Activated CD8-positive, alpha-beta memory T cell treated with anti-CD3 and anti-CD28 coated beads for 48 hours (primary cell): ENCODE data around the gene WFDC1.

ENCODE experiments used
- DNase-seq, 3 experiments: peaks; one replicate each; pipeline ENCODE4 v3.0.0-alpha.2; 2020; ENCODE audit warnings: low read depth in 2 of 3, low spot score in 2 of 3

Gene WFDC1, protein sequence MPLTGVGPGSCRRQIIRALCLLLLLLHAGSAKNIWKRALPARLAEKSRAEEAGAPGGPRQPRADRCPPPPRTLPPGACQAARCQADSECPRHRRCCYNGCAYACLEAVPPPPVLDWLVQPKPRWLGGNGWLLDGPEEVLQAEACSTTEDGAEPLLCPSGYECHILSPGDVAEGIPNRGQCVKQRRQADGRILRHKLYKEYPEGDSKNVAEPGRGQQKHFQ

DNA sequence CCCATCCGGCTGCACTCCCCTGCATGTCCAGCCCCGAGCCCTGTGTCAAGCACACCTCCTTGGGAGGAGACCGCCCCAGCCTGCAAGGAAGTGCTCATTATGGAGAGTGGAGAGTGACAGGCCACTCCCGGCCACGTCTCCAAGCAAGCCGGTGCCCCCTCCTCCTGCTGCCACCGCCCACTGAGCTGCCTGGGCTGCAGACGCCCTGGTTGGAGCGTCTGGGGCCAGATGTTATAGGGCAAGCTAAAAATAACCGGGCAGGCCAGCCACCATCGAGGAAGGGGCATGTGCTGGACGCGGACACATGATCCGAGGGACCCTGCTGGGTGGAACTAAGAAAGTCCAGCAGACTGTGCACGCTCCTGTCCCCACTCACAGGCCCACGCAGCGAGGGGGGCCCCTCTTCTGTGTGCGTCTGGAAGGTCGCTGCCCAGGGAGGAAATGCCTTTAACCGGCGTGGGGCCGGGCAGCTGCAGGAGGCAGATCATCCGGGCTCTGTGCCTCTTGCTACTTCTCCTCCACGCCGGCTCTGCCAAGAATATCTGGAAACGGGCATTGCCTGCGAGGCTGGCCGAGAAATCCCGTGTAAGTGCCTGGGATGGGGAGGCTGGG, at the start of gene WFDC1:
Gene WFDC1 (plus strand): TSS at position 348 of the 612 bp plus-strand sequence. CDS start 94 bp downstream, at position 442.
- DNase-seq = no peak

DNA sequence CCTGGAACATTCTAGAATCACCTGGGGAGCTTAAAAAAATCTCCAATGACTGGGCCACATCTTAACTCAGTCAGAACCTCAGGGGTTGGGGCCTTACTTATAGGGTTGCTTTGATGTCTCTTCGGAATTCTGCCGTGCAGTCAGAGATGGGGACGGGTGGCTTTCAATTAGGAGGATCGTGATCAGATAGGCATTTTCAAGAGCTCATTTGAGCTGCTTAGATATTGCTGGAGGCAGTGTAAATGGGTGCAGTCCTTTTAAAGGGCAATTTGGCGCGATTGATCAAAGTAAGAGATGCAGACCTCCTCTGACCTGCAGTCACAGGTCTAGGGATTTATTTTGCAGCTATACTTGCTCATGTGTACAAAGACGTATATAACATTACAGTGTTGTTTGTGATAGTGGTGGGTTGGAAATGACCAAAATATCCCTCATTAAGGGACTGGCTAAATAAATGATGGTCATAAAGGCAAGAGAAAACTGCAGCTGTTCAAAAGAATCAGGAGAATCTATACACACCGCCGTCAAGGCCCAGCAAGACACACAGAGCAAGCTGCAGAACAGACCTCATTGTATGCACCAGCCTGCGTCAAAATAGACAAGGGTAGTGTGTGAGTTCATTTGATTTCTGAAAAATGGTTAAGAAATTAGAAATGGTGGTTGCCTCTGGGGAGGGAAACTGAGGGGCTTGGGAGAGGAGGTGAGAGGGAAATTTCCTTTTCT, 48.6 kb upstream of the WFDC1 start:
- DNase-seq = no peak

DNA sequence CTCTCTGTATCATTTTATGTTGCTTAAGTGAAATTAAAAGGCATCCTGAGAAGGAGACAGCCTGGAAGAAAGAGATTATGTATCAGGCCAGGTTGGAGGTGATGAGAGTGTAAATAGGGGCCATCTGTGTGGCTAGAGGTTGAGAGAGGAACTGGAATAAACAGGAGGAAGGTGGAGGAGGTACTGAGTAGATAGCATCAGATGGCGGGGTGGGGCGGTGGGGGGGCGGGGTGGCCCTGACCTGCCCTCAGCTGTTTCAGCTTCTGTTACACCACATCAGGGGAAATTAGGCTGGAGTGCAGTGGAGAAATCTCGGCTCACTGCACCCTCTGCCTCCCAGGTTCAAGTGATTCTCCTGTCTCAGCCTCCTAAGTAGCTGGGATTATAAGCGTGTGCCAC, 48.0 kb upstream of the WFDC1 start:
- DNase-seq = no peak

DNA sequence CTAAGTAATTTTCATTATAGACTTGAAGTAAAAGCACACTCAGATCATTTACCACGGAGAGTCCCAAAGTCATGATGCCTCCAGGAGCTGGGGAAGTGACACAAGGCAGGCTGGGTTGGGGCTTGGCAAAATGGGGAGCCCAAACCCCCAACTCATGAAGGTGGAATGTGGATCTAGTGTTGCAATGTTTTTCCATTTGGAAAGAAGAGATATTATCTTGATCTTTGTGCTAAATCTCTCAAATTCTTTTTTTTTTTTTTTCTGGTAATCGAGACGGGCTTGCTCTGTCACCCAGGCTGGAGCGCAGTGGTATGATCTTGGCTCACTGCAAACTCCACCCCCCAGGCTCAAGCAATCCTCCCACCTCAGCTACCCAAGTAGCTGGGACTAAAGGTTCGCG, 47.3 kb upstream of the WFDC1 start:
- no peak for DNase-seq

DNA sequence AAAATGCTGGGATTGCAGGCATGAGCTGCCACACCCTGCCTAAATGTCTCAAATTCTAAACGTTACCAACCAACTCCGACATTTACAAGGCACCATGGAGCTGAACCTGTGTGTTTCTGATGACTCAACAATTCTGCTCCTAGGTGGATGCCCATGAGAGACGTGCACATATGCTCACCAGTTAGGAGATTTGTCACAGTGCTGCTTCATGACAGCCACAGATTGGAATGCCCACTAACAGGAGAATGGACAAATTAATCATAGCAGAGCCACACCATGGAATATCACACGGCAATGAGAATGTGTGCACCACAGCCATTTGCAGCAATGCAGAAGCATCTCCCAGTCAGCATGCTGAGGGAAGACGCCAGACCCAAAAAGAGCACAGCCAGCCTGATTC, 46.8 kb upstream of the WFDC1 start:
- DNase-seq = no peak

DNA sequence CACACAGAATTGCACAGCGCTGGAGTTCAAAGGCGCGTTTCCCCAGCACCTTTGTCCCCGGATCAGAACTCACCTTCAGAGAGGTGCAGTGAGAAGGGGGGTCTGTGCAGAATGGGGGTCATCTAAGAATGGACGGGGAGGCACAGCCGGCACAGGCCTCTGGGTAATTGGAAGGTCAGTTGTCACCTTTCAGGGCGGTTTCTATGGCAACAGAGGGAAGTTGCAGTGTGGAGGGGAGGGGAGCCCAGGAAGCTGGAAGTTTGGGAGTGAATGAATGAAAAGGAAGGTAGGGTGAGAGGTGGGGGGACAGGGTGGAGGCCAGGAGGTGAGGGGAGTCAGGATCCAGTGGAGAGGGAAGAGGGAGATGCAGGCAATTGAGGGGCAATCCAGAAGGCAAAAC, 42.5 kb upstream of the WFDC1 start:
- DNase-seq = no peak

DNA sequence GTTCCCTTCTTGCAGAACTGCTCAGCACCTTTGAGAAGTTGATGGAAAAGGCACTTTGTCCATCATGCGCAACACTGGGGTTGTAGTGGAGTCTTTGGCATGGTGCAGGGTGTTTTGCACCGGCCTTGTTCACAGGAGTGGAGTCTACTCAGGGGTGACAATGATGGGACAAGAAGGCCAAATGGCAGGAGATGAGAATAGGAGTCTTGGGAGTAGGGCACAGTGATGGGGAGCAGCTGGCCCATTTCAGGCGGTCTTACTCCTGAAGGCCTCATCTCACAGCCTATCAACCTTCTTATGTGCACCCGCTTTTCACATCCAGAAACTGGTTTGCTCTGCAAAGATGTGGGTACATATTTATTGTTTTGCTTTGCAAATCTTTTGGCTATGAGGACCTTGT, 41.5 kb upstream of the WFDC1 start:
- DNase-seq = no peak

DNA sequence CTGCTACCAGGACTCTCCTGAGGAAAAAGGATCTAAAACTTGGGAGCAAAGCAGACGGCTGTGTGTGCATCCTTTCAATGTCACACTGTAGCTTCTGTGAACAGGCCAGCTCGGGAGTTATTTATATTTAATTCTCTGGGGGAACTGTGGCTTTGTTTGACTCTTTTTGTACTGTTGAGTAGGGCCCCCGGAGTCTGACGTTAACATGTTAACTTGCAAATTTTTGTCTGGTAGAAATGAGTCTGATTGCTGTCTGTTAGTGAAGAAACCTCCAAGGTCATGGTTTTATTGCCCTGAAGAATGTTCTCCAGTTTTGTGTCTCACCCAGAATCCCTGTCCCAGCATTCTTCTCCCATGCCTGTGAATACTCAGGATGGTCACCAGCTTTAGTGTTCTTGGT, 40.6 kb upstream of the WFDC1 start:
- no peak for DNase-seq

DNA sequence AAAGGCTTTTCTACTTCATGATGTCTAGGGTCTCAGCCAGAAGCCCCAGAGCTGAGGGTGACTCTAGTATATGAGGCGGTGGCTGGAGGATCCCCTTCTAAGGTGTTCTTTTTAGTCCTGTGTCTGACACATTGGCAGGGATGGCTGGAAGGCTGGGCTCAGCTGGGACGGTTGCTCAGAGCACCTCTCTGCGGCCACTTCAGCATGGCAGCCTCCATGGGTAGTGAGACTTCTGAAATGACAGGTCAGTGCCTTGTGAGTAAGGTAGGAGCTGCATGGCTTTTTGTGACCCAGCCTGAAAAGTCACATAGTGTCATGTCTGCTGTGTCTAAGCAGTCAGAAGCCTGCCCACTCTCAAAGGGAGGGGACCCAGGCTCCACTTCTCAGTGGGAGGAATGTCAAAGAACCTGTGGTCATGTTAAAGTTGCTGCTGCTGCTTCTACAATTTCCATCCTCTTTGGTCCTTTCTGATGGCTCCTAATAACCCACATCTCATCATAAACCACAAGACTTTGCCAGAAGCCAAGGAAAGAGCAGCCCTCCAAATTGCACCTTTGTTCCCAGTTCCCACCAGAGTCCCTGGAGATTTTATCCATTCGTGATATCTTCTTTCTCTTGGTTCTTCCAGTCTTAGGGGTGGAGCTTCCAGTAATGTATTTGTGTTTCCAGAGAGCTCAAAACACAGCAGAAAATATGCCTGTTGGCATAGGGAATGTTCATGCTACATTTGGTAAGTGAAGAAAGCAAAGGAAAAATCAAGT, 39.4 kb upstream of the WFDC1 start:
- DNase-seq = no peak

DNA sequence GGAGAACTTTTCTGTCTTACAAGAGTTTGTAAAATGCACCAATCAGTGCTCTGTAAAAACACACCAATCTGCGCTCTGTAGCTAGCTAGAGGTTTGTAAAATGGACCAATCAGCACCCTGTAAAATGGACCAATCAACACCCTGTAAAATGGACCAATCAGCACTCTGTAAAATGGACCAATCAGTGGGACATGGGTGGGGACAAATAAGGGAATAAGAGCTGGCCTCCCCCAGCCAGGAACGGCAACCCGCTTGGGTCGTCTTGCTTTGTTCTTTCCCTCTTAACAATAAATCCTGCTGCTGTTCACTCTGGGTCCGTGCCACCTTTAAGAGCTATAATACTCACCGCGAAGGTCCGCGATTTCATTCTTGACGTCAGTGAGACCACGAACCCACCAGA, 36.4 kb upstream of the WFDC1 start:
- no peak for DNase-seq

DNA sequence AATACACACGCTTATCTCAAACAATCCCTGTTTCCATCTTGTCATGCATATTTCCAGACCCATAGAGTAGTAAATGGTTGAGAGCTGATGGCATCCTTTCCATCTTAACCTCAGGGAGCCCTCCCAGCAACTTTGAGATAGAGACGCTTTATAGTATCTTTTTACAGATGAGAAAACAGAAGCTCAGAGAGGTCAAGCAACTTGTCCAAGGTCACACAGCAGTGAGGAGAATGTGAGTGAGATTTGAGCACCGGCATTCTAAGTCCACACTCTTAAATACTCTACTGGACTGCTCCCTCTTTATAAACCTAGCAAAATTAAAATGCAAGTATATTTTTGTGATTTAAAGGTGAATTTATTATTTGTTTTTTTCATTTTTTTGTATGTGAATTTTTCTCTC, 35.0 kb upstream of the WFDC1 start:
- no peak for DNase-seq

DNA sequence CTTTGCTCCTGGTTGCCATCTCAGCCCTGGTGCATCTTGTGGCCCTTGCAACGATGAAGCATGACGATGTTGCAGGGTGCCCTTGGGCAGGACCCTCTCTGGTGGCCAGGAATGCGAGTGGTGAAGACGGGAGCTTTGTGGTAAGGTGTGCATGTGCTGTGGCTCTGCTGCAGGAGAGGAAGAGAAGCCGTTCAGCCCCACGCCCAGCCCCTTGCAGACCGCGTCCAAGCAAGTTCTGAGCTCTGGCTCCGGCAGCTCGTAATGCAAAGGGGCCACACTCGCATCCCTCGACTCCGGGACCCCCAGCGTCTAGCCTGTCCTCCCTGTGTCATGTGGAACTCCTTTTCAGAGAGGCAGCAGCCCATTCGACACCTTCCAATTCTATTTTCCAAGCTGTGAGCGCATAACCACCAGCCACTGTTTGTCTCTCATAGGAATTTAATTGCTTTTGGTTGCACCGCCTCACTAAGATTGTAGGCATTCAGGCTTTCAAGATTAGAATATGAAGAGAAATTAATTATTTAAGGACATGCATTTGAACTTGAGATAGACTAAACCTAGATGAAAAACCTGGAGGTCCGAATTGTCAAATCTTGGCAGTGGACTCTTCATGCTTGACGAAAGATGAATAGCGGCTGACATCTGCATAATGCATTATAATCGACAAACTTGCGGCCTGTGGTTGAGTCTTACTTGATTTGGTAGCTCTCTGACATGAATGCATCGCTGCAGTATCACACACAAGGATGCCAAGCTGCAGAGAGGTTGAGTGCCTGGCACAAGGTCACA, 33.7 kb upstream of the WFDC1 start:
- DNase-seq = no peak

DNA sequence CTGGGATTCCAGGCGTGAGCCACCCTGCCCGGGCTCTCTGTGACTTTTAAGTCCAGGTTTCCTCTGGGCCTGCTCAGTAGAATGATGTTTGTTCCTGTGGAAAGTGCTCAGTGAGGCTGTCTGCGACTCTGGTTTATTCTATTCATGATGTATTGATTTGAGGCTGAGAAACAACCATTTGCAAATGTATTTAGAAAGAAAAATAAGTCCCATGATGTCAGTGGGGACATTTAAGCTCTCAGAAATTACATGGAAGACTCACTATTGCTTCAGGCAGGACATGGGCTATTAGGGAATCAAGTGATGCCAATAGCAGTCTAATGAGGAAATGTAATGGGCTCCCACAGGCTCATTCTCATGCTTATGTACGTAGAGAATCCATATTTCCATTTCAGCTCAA, 32.6 kb upstream of the WFDC1 start:
- no peak for DNase-seq

DNA sequence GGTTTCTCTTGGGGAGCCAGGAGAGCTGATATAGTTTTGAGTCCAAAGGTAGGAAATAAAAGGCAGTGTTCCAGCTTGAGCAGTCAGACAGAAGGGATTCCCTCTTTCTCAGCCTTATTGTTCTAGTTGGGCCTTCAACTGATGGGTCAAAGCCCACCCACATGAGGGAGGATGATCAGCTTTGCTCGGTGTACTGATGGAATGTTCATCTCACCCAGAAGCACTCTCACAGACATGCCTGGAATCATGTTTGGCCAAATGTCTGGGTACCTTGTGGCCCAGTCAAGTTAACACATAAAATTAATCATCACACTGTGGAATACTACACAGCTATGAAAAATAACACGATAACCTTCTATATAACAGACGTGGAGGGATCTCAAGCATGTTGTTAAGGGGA, 31.7 kb upstream of the WFDC1 start:
- no peak for DNase-seq

DNA sequence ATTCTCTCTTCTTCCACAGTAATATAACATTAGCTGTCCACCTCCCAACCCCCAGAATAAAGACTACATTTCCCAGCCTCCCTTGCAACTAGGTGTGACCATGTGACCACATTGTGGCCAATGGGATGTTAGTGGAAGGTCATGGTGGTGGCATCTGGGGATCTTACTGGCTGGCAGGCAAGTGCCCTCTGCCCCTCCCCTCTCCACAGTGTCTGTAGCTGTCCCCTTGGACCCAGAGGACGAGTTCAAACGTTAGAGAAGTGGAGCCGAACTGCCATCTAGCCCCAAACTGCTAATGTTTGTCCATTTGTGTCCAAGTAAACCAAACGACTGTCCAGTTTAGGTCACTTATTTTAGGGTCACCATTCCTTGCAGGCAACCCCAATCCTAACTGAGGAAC, 28.2 kb upstream of the WFDC1 start:
- DNase-seq = peak in 1 of 3 experiments; percentile 9

DNA sequence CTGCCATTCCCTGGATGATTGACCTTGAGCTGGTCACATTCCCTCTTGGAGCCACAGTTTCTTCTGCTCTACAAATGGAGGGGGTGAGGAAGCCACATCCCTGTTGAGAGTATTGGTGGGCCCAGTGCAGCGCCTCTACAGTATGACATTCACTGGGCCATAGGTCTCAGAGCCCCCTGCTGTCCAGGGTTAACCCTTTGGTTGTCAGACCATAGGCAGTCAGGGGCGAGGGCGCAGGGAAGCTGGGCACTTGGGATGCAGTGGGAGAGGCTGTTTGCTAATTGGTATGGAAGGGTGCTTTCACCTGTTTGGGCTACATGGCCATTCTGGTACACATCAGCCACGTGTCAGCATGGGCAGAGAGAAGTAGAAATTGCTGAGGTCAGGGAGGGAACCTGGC, 27.3 kb upstream of the WFDC1 start:
- no peak for DNase-seq

DNA sequence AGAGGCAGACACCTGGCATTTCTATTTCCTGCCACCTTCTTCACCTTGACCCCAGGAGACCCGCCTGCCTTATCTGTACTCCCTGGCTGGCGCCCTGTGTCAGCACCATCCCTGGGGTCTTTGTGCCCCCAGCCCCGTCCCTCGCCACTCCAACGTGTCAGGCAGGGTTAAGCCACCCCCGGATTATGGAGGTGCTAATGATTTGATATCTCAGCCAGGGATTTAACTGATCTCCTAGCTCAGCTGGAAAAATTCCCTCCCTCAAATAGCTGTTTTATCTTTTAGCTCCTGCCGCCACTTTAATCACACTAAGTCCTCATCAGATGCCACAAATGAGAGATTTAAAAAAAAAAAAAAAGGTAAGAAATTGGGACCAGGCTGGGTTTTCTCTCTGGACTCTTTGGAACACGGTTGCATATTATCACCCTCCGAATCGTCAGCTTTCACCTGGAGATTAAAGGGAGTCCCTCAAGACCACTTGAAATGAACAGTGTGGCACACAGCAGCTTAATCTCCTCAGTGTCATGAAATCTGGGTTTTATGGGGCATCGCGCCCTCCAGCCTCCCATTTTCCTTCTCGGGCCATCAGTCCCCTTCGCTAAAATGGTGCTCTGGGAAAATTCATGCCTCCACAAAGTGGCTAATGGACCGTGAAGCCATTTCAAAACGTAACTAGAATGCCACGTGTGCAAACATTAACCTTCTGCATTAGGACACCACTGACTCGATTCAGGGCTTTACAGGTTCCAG, 26.2 kb upstream of the WFDC1 start:
- DNase-seq = no peak

DNA sequence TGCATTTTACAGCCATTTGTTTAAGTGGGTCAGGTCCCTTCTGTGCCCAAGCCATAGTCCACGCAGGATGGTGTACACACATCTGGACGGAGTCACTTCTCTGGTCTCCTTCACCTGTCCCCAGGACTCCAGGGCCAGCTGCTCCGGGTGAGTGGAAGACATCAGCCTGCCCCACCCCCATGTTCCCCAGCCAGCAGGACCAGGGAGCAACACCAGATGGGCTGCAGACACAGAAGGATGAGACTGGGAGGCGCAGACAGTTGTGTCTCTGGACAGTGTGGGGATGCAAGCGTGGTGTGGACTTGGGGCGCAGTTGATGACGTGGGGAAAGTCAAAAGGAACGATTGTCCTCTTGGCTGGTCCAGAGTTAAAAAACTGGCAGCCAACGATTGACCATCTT, 24.6 kb upstream of the WFDC1 start:
- DNase-seq = no peak

DNA sequence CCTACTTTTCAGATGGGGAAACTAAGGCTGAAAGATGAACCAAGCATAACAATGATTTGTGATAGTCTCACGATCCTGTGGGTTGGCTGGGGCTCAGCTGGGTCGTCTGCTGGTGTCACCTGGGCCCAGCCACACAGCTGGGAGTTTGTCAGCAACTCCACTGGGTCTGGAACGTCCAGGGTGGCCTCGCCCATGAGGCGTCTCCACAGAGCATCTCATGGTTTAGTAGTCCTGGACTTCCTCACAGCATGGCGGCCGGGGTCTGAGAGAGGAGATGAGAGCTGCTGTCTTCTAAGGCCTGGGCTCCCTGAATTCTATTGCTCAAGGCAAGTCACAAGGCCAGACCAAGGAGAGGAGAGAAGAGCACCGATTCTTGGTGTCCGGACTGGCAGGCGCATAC, 24.1 kb upstream of the WFDC1 start:
- DNase-seq = no peak

DNA sequence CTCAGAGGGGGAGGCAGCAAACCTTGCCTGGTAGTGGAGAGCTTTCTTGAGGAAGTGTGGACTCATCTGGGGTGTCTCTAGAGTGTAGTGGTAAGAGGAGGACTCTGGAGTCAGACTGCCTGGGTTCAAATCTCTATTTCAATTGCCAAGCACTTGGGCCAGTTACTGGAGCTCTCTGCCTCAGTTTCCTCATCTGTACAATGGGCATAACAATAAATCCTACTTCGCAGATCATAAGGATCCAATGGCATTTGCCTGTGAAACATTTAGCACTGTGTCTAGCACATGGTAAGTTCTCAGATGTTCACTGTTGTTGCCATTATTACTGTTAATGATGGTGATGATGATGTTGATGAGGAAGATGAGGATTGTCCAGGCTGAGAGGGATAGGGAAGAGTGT, 23.6 kb upstream of the WFDC1 start:
- no peak for DNase-seq
